AG04449 (cell line): ENCODE data around the gene DYNC1H1.

ENCODE experiments used
- CTCF ChIA-PET: fragments of 350-600 bp; formaldehyde crosslinking; extraction: SDS; loops from one replicate; lab custom pipeline; 2021; ENCODE audit warnings: antibody characterized with exemption; lab: Yijun Ruan, JAX
- POLR2A ChIA-PET: fragments of 400-600, 350-600 bp; formaldehyde crosslinking; extraction: SDS; loops from one replicate; lab custom pipeline; 2020; ENCODE audit warnings: antibody characterized with exemption, inconsistent platforms; lab: Yijun Ruan, JAX
- DNase-seq: peaks from one replicate; pipeline ENCODE4 v3.0.0-alpha.2; 2010; ENCODE audit warnings: low read depth, low spot score
- H3K4me3 ChIP-seq: 2 replicates; pipeline ENCODE4 v1.5.1; 2011; ENCODE audit warnings: low read depth, mild to moderate bottlenecking, control low read depth, low read length
- TF ChIP-seq, protein P1 (sequence below): IDR thresholded peaks from one replicate; pipeline ENCODE4 v1.5.1; 2011; ENCODE audit warnings: mild to moderate bottlenecking, moderate library complexity, low read length, control low read depth, inconsistent platforms; ENCODE audit not compliant: insufficient read depth; ENCODE audit errors: missing control alignments

The DYNC1H1 gene

GRCh38 chr14:101959277-101959676 is 5.1 kb upstream of the DYNC1H1 start:
- CTCF ChIA-PET, result interaction anchor here (0.8 to 6.7 kb wide), 8 partner anchors 9 to 250 kb away, joined by 3 to 119 read pairs (median 24); no protein-coding TSS in a partner anchor
- POLR2A ChIA-PET, result no interaction called here
- H3K4me3 ChIP-seq, result no peak overlapping the region
- DNase-seq, result no peak
- TF ChIP-seq, protein P1, sequence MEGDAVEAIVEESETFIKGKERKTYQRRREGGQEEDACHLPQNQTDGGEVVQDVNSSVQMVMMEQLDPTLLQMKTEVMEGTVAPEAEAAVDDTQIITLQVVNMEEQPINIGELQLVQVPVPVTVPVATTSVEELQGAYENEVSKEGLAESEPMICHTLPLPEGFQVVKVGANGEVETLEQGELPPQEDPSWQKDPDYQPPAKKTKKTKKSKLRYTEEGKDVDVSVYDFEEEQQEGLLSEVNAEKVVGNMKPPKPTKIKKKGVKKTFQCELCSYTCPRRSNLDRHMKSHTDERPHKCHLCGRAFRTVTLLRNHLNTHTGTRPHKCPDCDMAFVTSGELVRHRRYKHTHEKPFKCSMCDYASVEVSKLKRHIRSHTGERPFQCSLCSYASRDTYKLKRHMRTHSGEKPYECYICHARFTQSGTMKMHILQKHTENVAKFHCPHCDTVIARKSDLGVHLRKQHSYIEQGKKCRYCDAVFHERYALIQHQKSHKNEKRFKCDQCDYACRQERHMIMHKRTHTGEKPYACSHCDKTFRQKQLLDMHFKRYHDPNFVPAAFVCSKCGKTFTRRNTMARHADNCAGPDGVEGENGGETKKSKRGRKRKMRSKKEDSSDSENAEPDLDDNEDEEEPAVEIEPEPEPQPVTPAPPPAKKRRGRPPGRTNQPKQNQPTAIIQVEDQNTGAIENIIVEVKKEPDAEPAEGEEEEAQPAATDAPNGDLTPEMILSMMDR, result no peak

GRCh38 chr14:101960225-101960624 is 4.1 kb upstream of the DYNC1H1 start:
- no peak overlapping the region for H3K4me3 ChIP-seq
- ChIA-PET CTCF (interaction anchor here (0.6 to 6.7 kb wide), 28 partner anchors 10 to 254 kb away, joined by 3 to 119 read pairs (median 4); partner anchors contain the start of gene WDR20), POLR2A (no interaction called here)
- DNase-seq, result no peak
- TF ChIP-seq, protein P1, result peak; percentile 39

DNA sequence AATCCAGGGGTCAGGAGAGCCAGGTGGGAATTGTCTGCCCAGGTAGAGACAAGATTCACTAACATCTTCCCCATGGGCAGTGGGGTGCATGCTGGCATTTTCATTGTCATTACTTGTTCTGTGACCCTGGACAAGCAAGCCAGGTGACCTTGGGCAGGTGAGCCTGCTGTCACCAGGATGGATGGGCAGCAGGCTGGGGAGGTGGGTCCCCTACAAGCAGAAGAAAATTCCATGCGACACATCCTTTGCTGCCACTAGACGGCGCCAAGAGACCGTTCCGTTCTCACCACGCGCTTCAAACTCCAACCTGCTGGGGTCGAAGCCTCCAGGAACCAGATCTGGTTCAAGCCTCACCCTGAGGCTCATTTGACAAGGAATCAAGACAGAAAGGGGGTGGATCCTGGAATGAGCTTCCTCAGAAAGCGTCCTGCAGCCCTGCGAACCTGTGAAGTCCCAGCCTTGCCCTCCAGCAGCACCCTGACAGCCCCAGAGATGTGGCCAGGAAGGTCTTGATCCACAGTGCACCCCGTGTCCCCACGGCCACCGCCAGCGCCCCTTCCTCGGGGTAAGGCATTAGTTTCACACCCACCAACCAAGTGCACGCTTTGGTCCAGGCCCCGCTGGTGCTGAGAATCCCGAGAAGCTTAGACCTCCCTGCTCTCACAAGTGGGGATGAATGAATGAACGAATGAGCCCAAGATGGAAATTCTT is 3.2 kb upstream of the DYNC1H1 start:
- TF ChIP-seq, protein P1, result peak; percentile 95
- CTCF ChIA-PET, result interaction anchor here (0.6 to 6.7 kb wide), 58 partner anchors 11 to 557 kb away, joined by 3 to 119 read pairs (median 4); partner anchors contain the start of gene WDR20
- POLR2A ChIA-PET, result no interaction called here
- DNase-seq, result no peak
- H3K4me3 ChIP-seq, result no peak overlapping the region

DNA sequence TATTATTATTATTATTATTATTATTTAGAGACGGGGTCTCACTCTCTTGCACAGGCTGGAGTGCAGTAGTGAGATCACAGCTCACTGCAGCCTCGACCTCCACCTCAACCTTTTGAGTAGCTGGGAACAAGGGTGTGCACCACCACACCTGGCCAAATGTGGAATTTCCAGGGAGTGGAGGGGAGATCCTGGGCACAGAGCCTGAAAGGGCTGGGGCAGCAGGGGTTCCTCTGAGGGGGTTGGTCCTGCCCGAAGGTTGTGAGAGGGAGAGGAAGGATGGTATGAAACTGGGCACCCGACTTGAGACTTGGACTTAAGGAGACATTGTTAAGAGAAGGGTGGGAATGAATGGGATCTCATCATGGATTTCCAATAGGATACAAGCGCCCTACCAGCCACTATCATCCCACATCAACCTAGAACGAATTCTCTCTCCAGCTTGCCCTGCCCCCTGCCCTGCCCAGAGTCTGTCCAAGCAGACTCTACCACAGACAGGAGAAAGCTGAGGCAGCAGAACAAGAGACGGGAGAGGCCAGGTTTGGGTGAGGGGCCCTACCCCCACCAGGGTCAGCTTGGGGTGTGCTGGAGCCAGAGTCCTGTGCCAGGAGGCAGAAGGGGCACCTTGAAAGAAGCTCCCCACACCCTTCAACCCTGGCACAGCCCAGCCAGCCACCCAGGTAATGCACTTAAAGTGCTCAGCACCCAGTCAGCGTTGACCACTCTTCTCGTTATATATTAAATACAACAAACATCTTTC is 2.4 kb upstream of the DYNC1H1 start:
- TF ChIP-seq, protein P1, result no peak
- ChIA-PET POLR2A (no interaction called here), CTCF (interaction anchor here (0.6 to 6.7 kb wide), 53 partner anchors 11 to 556 kb away, joined by 3 to 119 read pairs (median 4); partner anchors contain the start of gene WDR20)
- no peak for DNase-seq
- H3K4me3 ChIP-seq, result no peak overlapping the region

DNA sequence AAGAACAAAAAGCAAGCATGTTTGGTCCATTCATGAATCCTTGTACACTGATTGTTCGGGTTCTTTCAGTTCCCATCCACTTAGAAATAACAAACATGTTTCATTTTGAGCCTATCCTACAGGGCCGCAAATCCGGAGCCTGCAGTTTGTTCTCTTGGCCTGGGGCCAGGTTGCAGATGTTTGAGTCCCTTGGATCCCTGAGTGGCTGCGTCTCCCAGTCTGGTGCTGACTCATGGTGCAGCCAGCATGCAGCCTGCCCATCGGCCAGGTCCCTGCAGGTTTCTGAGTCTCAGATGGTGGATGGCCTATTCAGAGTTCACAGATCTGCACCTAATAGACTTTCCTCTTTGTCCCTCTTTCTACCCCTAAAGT is 1.9 kb upstream of the DYNC1H1 start:
- no peak overlapping the region for H3K4me3 ChIP-seq
- TF ChIP-seq, protein P1, result no peak
- DNase-seq, result peak; percentile 55
- CTCF ChIA-PET, result interaction anchor here (1.1 to 6.7 kb wide), 16 partner anchors 11 to 556 kb away, joined by 3 to 119 read pairs (median 11); no protein-coding TSS in a partner anchor
- POLR2A ChIA-PET, result no interaction called here

DNA sequence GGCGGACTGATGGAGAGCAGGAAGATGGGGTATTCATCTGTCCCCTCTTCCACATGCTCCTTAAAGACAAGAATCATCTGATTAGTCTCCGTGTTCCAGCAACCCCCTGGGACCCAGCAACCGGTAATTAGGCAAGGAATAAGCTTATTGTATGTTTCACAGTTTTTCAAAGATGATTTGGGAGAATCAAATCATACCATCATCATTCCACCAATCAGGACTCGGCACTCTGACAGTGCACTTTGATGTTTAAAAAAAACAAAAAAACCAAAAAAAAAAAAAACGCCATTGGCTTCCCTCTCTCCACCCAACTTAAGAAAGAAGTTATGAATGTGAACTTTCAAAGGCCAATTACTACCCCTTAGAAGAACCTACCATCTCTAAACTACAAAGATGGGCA is 1.3 kb upstream of the DYNC1H1 start:
- H3K4me3 ChIP-seq, result no peak overlapping the region
- TF ChIP-seq, protein P1, result no peak
- ChIA-PET POLR2A (no interaction called here), CTCF (interaction anchor here (0.7 to 6.7 kb wide), 10 partner anchors 13 to 352 kb away, joined by 3 to 119 read pairs (median 14); no protein-coding TSS in a partner anchor)
- no peak for DNase-seq
